ENCODE measurements around the gene PRRG2.

Gene PRRG2

DNA sequence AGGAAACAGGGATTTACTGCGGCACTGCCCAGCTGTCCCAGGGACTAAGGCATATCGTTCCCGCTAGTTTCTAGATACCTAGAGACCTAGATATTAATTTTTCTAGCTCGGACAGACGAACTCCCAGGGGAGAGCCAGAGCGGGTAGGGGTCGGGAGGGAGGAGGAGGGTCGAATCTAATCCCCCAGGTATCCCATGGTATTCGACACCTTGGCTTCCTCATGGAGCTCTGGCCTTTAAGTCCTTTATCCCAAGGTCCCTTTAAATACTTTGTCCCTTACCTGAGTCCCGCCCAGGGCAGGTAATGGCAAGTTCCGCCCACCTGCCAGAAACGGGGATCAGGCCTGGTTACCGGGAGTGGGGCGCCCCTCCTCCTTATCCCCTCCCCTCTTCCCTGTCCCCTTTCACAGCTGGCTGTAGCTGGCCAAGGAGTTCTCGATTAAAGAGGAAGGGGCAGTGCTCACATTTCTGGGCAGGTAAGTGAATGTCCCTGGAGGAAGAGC lies at the start of gene PRRG2:
TSS of gene PRRG2 (plus strand) at position 310 of the 502 bp plus-strand sequence. CDS start 1,904 bp downstream, outside the sequence.
- no peaks in the 10 kb centered on the region for H3K27me3 ChIP-seq (replicated peaks)
- DNase-seq, result no peak
- peaks cover 3% of the 10 kb centered on the region for H3K36me3 ChIP-seq (replicated peaks)
- TF ChIP-seq, protein P1, sequence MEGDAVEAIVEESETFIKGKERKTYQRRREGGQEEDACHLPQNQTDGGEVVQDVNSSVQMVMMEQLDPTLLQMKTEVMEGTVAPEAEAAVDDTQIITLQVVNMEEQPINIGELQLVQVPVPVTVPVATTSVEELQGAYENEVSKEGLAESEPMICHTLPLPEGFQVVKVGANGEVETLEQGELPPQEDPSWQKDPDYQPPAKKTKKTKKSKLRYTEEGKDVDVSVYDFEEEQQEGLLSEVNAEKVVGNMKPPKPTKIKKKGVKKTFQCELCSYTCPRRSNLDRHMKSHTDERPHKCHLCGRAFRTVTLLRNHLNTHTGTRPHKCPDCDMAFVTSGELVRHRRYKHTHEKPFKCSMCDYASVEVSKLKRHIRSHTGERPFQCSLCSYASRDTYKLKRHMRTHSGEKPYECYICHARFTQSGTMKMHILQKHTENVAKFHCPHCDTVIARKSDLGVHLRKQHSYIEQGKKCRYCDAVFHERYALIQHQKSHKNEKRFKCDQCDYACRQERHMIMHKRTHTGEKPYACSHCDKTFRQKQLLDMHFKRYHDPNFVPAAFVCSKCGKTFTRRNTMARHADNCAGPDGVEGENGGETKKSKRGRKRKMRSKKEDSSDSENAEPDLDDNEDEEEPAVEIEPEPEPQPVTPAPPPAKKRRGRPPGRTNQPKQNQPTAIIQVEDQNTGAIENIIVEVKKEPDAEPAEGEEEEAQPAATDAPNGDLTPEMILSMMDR (IDR thresholded peaks at IDR 0.05; ENCODE audit: low read depth, low read length, missing control alignments), result no peak
- H3K27ac ChIP-seq, result peak within 1 kb of the TSS; percentile 23
- peak within 1 kb of the TSS; percentile 91 for H3K4me3 ChIP-seq (ENCODE audit: low read depth, low read length)
- in situ Hi-C loops (cut with HindIII; ENCODE audit: low pct_ligation_motif_present, low sequenced_read_pairs), result no loop called here

DNA sequence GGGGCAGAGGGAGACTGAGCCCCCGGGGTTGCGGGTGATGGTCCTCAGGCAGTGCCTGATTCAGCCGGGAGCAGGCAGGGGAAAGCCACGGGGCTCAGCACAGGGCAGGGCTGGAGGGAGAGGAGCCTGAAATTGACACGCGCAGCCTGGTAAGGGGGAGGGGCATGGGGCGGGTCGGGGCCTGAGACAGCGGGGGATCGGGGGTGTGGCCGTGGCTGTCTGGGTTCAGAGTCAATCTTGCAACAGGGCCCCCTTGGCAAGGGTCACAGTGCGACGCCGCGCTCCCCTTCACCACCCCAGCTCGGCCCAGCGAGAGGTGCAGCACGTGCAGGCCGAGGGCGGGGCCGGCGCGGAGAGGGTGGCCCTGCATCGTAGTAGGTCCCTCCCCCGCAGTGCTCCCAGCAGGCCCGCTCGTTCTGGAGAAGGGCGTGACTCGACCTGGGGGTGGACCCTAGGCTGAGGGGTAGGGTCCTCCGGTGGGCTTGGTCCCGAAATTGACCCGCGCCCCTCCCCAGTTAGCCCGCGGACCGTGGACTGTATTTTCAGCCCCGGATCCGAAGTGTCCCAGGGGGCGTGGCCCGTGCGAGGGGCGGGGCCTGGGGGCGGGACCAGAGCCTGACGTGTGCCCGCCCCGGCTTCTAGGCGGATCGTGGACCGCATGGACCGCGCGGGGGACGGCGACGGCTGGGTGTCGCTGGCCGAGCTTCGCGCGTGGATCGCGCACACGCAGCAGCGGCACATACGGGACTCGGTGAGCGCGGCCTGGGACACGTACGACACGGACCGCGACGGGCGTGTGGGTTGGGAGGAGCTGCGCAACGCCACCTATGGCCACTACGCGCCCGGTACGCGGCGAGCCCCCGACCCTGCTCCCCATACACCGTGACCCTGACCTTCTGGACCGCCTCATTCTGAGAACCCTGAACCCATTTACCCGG lies 47.3 kb upstream of the PRRG2 start:
- peak overlapping the region; percentile 64 for H3K4me3 ChIP-seq (ENCODE audit: low read depth, low read length)
- in situ Hi-C loops (cut with HindIII; ENCODE audit: low pct_ligation_motif_present, low sequenced_read_pairs), result no loop called here

DNA sequence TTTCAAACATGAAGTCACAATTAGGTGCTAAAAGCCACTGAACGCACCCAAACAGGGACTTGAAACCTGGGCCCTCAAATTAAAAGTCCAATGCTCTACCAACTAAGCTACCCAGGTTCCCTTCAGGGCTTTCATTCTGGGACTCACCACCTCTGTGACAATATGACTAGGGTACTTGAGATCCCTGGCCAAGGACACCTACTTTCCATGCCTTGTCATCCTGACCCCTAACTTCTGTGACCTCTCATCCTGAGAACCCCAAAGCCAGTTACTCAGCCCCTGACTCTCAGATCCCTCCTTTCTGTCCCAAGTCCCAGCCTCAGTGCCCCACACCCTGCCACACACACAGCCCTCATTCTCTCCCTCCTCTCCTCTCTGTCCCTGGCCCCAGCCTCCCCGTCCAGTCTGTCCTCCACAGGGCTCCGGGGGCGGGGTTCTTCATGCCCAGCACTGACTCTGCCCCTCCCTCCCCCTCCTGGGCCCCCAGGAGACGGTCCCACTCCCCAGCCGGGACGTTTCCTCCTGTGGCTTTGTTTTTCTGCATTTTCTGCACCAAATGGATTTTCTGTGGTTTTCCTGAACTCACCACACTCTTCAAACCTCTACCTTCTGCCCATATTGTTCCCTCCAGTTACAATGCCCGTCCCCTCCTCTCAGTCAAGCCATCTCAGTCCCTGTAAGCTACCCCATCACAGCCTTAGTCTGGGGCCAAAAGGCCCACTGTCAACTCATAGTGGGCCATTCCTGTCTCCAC lies 46.3 kb upstream of the PRRG2 start:
- TF ChIP-seq, protein P1 (IDR thresholded peaks at IDR 0.05; ENCODE audit: low read depth, low read length, missing control alignments), result no peak
- Histone ChIP-seq H3K27me3 (replicated peaks) (no peaks in the 10 kb centered on the region), H3K4me3 (ENCODE audit: low read depth, low read length) (no peak overlapping the region), H3K27ac (no peak overlapping the region), H3K36me3 (replicated peaks) (peaks cover 54% of the 10 kb centered on the region)
- DNase-seq, result no peak
- in situ Hi-C loops (cut with HindIII; ENCODE audit: low pct_ligation_motif_present, low sequenced_read_pairs), result no loop called here

More for the DNA sequence above, 47.3 kb upstream of the PRRG2 start:
- Histone ChIP-seq H3K27ac (peak overlapping the region; percentile 68), H3K36me3 (replicated peaks) (peaks cover 47% of the 10 kb centered on the region), H3K27me3 (replicated peaks) (no peaks in the 10 kb centered on the region)
- peak; percentile 44 for DNase-seq
- TF ChIP-seq, protein P1 (IDR thresholded peaks at IDR 0.05; ENCODE audit: low read depth, low read length, missing control alignments), result peak; percentile 48

DNA sequence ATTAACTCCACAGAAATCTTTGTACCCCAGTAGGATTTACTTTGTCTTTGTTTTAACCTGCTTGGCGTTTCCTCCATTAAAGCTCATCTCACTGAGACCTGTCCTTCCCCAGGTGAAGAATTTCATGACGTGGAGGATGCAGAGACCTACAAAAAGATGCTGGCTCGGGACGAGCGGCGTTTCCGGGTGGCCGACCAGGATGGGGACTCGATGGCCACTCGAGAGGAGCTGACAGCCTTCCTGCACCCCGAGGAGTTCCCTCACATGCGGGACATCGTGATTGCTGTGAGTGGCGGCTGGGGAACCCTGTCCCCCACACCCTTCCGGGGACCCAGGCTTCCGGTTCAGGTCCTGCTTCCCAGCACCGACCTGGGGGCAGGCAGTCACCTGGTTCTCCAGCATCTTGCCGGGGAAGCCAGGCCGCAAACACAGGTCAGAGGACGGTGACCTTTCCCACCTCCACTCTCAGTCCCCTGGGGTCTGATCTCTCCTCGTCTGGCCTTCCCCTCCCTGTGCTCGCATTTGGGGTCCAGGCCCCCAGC lies 44.1 kb upstream of the PRRG2 start:
- Histone ChIP-seq H3K27me3 (replicated peaks) (no peaks in the 10 kb centered on the region), H3K27ac (no peak overlapping the region), H3K36me3 (replicated peaks) (peaks cover 62% of the 10 kb centered on the region), H3K4me3 (ENCODE audit: low read depth, low read length) (no peak overlapping the region)
- in situ Hi-C loops (cut with HindIII; ENCODE audit: low pct_ligation_motif_present, low sequenced_read_pairs), result no loop called here
- no peak for DNase-seq
- TF ChIP-seq, protein P1 (IDR thresholded peaks at IDR 0.05; ENCODE audit: low read depth, low read length, missing control alignments), result no peak

DNA sequence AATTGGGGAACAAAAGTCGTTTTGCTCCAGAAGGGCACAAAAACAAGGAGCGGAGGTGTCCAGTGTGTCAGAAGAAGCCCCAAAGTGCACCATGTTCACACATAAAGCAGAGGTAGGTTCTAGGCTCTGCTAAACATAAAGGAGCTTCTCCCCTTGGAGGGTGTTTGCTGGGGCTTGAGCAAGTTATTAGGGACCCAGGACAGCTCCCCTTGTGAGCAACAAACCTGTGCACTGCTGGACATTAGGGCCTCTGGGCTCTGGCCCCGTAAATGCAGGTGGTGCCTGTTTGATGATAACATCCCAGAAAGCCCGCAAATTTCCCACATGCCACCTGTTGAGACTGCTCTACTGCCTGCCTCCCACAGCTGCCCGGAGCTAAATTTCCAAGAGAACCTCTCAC lies 42.5 kb upstream of the PRRG2 start:
- in situ Hi-C loops (cut with HindIII; ENCODE audit: low pct_ligation_motif_present, low sequenced_read_pairs), result no loop called here
- Histone ChIP-seq H3K27me3 (replicated peaks) (no peaks in the 10 kb centered on the region), H3K36me3 (replicated peaks) (peaks cover 60% of the 10 kb centered on the region), H3K27ac (no peak overlapping the region), H3K4me3 (ENCODE audit: low read depth, low read length) (no peak overlapping the region)
- no peak for DNase-seq
- TF ChIP-seq, protein P1 (IDR thresholded peaks at IDR 0.05; ENCODE audit: low read depth, low read length, missing control alignments), result no peak
